CD14-positive monocyte (primary cell): Measurements from ENCODE around the gene PBX4. TPM values are rescaled to one million over a fixed set of nuclear protein-coding genes. Genes with fewer than 3 reads are reported as not detected.

ENCODE experiments used
- DNase-seq, 3 donors: peaks; one replicate each; pipeline ENCODE4 v3.0.0-alpha.2; 2011 to 2022
- H2AFZ ChIP-seq: 2 replicates; pipeline ENCODE4 v1.6.0; 2012; ENCODE audit warnings: mild to moderate bottlenecking, low read depth, low read length, inconsistent platforms; ENCODE audit not compliant: insufficient read depth, poor library complexity, severe bottlenecking
- H3K27ac ChIP-seq, 2 donors: 1 replicate in 1 of 2; 2 replicates in 1 of 2; pipeline ENCODE4 v1.5.1; 2012 to 2013; ENCODE audit warnings: low read length in 2 of 2, control low read depth in 1 of 2, inconsistent platforms in 1 of 2, low read depth in 1 of 2, mild to moderate bottlenecking in 1 of 2
- H3K27me3 ChIP-seq, 2 donors: one replicate each; pipeline versions ENCODE4 v1.6.0 to v1.6.1; 2011 to 2013; ENCODE audit warnings: low read length in 2 of 2; ENCODE audit not compliant: control insufficient read depth in 2 of 2, insufficient read depth in 2 of 2
- H3K36me3 ChIP-seq, 2 donors: replicated peaks in 1 of 2; 1 replicate in 1 of 2; 2 replicates in 1 of 2; pipeline versions ENCODE4 v1.5.1 to v1.6.1; 2012 to 2013; ENCODE audit warnings: low read length in 2 of 2, control low read depth in 1 of 2, inconsistent platforms in 1 of 2, mild to moderate bottlenecking in 1 of 2; ENCODE audit not compliant: insufficient read depth in 2 of 2, control insufficient read depth in 1 of 2
- H3K4me1 ChIP-seq, 2 donors: 1 replicate in 1 of 2; 2 replicates in 1 of 2; pipeline versions ENCODE4 v1.5.1 to v1.6.1; 2012 to 2013; ENCODE audit warnings: low read length in 2 of 2, control low read depth in 1 of 2, inconsistent platforms in 1 of 2, mild to moderate bottlenecking in 1 of 2, moderate library complexity in 1 of 2; ENCODE audit not compliant: insufficient read depth in 2 of 2, control insufficient read depth in 1 of 2
- H3K4me2 ChIP-seq: replicated peaks from 2 replicates; pipeline ENCODE3; 2012; ENCODE audit warnings: low read length, moderate library complexity, mild to moderate bottlenecking; ENCODE audit not compliant: poor library complexity, severe bottlenecking; ENCODE audit errors: extremely low read depth
- H3K4me3 ChIP-seq, 3 experiments: fragments of 200-600 bp in 1 of 3; sonication (generic) in 1 of 3; replicated peaks in 1 of 3; 1 replicate in 2 of 3; 2 replicates in 1 of 3; pipeline ENCODE4 v1.5.1; 2011 to 2013; ENCODE audit warnings: low read length in 3 of 3, mild to moderate bottlenecking in 3 of 3, control low read depth in 2 of 3, low read depth in 2 of 3, inconsistent platforms in 1 of 3, moderate library complexity in 1 of 3
- H3K79me2 ChIP-seq: 2 replicates; pipeline ENCODE4 v1.6.0; 2012; ENCODE audit warnings: mild to moderate bottlenecking, control low read depth, inconsistent platforms, low read length, moderate library complexity; ENCODE audit not compliant: insufficient read depth
- H3K9ac ChIP-seq: 2 replicates; pipeline ENCODE4 v1.6.0; 2017; ENCODE audit warnings: low read length, mild to moderate bottlenecking; ENCODE audit not compliant: insufficient read depth, poor library complexity, severe bottlenecking
- H3K9me3 ChIP-seq, 2 donors: replicated peaks in 1 of 2; 1 replicate in 1 of 2; 2 replicates in 1 of 2; pipeline versions ENCODE4 v1.5.1 to v1.6.1; 2012 to 2013; ENCODE audit warnings: low read length in 2 of 2, control low read depth in 1 of 2; ENCODE audit not compliant: control insufficient read depth in 1 of 2, insufficient read depth in 1 of 2
- H4K20me1 ChIP-seq: 2 replicates; pipeline ENCODE4 v1.6.0; 2012; ENCODE audit warnings: mild to moderate bottlenecking, low read length, control low read depth, moderate library complexity; ENCODE audit not compliant: insufficient read depth
- H3K27ac Mint-ChIP-seq, 7 donors: one replicate each; pipeline ENCODE4 v1.8.0; 2020; ENCODE audit warnings: mild to moderate bottlenecking in 7 of 7, mixed read lengths in 7 of 7, moderate library complexity in 6 of 7, inconsistent platforms in 2 of 7
- H3K27me3 Mint-ChIP-seq, 3 donors: one replicate each; pipeline ENCODE4 v1.8.0; 2021 to 2022; ENCODE audit warnings: low read depth in 3 of 3, mild to moderate bottlenecking in 3 of 3, mixed read lengths in 3 of 3, moderate library complexity in 3 of 3, inconsistent platforms in 1 of 3
- H3K36me3 Mint-ChIP-seq, 2 donors: one replicate each; pipeline ENCODE4 v1.8.0; 2020; ENCODE audit warnings: mixed read lengths in 2 of 2, inconsistent platforms in 1 of 2, mild to moderate bottlenecking in 1 of 2
- H3K4me1 Mint-ChIP-seq: one replicate; pipeline ENCODE4 v1.8.0; 2020; ENCODE audit warnings: mild to moderate bottlenecking, mixed read lengths
- H3K4me3 Mint-ChIP-seq, 2 donors: one replicate each; pipeline ENCODE4 v1.8.0; 2020; ENCODE audit warnings: mild to moderate bottlenecking in 2 of 2, mixed read lengths in 2 of 2, moderate library complexity in 1 of 2
- H3K9me3 Mint-ChIP-seq, 7 donors: one replicate each; pipeline ENCODE4 v1.8.0; 2020 to 2022; ENCODE audit warnings: mixed read lengths in 7 of 7, mild to moderate bottlenecking in 6 of 7, moderate library complexity in 6 of 7, inconsistent platforms in 2 of 7
- CTCF ChIP-seq: fragments of 200-600 bp; IDR thresholded peaks from one replicate; pipeline ENCODE4 v1.8.0; 2022; ENCODE audit warnings: antibody characterized with exemption, mild to moderate bottlenecking
- WGBS: methylation state at CpG from one replicate; pipeline ENCODE4 v1.1.5; 2013; ENCODE audit warnings: missing lambda C conversion rate; ENCODE audit not compliant: insufficient coverage; 5-methylcytosine and 5-hydroxymethylcytosine counted together
- intact Hi-C, 2 donors: fragments of 100-400 bp; cut with micrococcal nuclease; formaldehyde crosslinking; loops; one replicate each; pipeline versions ENCODE4 v1.15.0 to v1.15.1; 2023
- polyA plus RNA-seq, 3 donors: library from polyadenylated mRNA; depleted of rRNA in 1 of 3; unstranded in 2 of 3; stranded (reverse) in 1 of 3; fragments of 300-500 nt in 2 of 3; fragments of >200 nt in 1 of 3; fragmentation: Illumina TruSeq in 2 of 3; gene quantifications; 1 replicate in 2 of 3; 2 replicates in 1 of 3; pipeline ENCODE4 v1.2.3, GENCODE V29; 2012 to 2021

PBX4 gene
- polyA plus RNA-seq, 3 donors, result 2.4 TPM; not detected in 2

- Mint-ChIP-seq H3K27me3 (peaks cover 0 to 2% (median 0%) of the 10 kb centered on the region in 3 donors), H3K36me3 (peaks cover 44 to 74% of the 10 kb centered on the region in 2 donors), H3K9me3 (no peaks in the 10 kb centered on the region), H3K27ac (no peak overlapping the region), H3K4me3 (no peak overlapping the region), H3K4me1 (no peaks in the 10 kb centered on the region)
- no peak for DNase-seq
- no peaks in the 10 kb centered on the region for H3K27me3 ChIP-seq
- H4K20me1 ChIP-seq, result peaks cover 50% of the 10 kb centered on the region
- no peaks in the 10 kb centered on the region for H3K4me1 ChIP-seq
- H3K4me2 ChIP-seq, result no peak overlapping the region
- TF ChIP-seq CTCF, result no peak
- H3K9me3 ChIP-seq, result no peaks in the 10 kb centered on the region
- H3K79me2 ChIP-seq, result peaks cover 29% of the 10 kb centered on the region
- H3K9ac ChIP-seq, result no peak overlapping the region
- 90% methylated on average over 12 of the region's 28 CpGs for WGBS
- no peak overlapping the region for H3K4me3 ChIP-seq
- H3K27ac ChIP-seq, result no peak overlapping the region
- intact Hi-C loops, result no loop called here
- H3K36me3 ChIP-seq, result peaks cover 54 to 67% of the 10 kb centered on the region in 2 donors
- no peak overlapping the region for H2AFZ ChIP-seq
Observed at GRCh38 chr19:19526581-19527370, 91.7 kb downstream of the PBX4 start.

GRCh38 chr19:19525611-19526380 is 92.7 kb downstream of the PBX4 start:
- H3K79me2 ChIP-seq, result peaks cover 38% of the 10 kb centered on the region
- Mint-ChIP-seq H3K27me3 (peaks cover 0 to 2% (median 0%) of the 10 kb centered on the region in 3 donors), H3K4me3 (no peak overlapping the region), H3K9me3 (no peaks in the 10 kb centered on the region), H3K36me3 (peaks cover 44 to 79% of the 10 kb centered on the region in 2 donors), H3K27ac (peak overlapping the region in 1 of 7 donors; percentile 35), H3K4me1 (peaks cover 3% of the 10 kb centered on the region)
- no peaks in the 10 kb centered on the region for H3K27me3 ChIP-seq
- no peak overlapping the region for H3K9ac ChIP-seq
- no peak for DNase-seq
- no peak overlapping the region for H3K4me3 ChIP-seq
- WGBS, result 95% methylated on average over 17 of the region's 23 CpGs
- TF ChIP-seq CTCF, result no peak
- H3K9me3 ChIP-seq, result no peaks in the 10 kb centered on the region
- intact Hi-C loops, result no loop called here
- peaks cover 51% of the 10 kb centered on the region for H4K20me1 ChIP-seq
- H3K4me2 ChIP-seq, result no peak overlapping the region
- no peak overlapping the region for H3K27ac ChIP-seq
- H3K36me3 ChIP-seq, result peaks cover 54 to 69% of the 10 kb centered on the region in 2 donors
- H2AFZ ChIP-seq, result no peak overlapping the region
- H3K4me1 ChIP-seq, result no peaks in the 10 kb centered on the region
